NCI-H510A (cell line): ENCODE measurements around the gene UNC45A.
"Not testable (repeated sequence)": the region's sequence is repeated elsewhere in the genome, so short reads cannot be mapped to it uniquely, and the experiment has no call there.

Source experiments
- DNase-seq: peaks from one replicate; lab custom pipeline; 2025; lab: John Stamatoyannopoulos, UW

The UNC45A gene

GRCh38 chr15:90934949-90935751 is at the start of gene UNC45A:
Gene UNC45A, plus strand, starts transcription at chr15:90935285. Its CDS starts 40 bp downstream, at chr15:90935325.
- peak; percentile 87 for DNase-seq

GRCh38 chr15:90885432-90886290 is 49.4 kb upstream of the UNC45A start:
- no peak for DNase-seq

- no peak for DNase-seq
Measured at GRCh38 chr15:90886291-90886614, 48.8 kb upstream of the UNC45A start.

GRCh38 chr15:90887037-90887481 is 48.0 kb upstream of the UNC45A start:
- no peak for DNase-seq

GRCh38 chr15:90889313-90889730 is 45.8 kb upstream of the UNC45A start:
- DNase-seq, result no peak

- DNase-seq, result no peak
Measured at GRCh38 chr15:90889736-90890456, 45.2 kb upstream of the UNC45A start.

- no peak for DNase-seq
Measured at GRCh38 chr15:90890839-90891238, 44.2 kb upstream of the UNC45A start.

GRCh38 chr15:90891346-90891949 is 43.6 kb upstream of the UNC45A start:
- DNase-seq, result no peak

- no peak for DNase-seq
Measured at GRCh38 chr15:90892023-90892422, 43.1 kb upstream of the UNC45A start.

GRCh38 chr15:90892498-90893174 is 42.4 kb upstream of the UNC45A start:
- no peak for DNase-seq

GRCh38 chr15:90893175-90894090 is 41.7 kb upstream of the UNC45A start:
- DNase-seq, result no peak

- DNase-seq, result no peak
Measured at GRCh38 chr15:90895571-90896117, 39.4 kb upstream of the UNC45A start.

- DNase-seq, result not testable (repeated sequence)
Measured at GRCh38 chr15:90897131-90897655, 37.9 kb upstream of the UNC45A start.

GRCh38 chr15:90901175-90902039 is 33.7 kb upstream of the UNC45A start:
- DNase-seq, result no peak

- DNase-seq, result peak; percentile 84
Measured at GRCh38 chr15:90902040-90902839, 32.8 kb upstream of the UNC45A start.

GRCh38 chr15:90902840-90903732 is 32.0 kb upstream of the UNC45A start, which contains the start of gene MAN2A2:
Gene MAN2A2, plus strand, starts transcription at chr15:90903302. Its CDS starts 906 bp downstream, at chr15:90904208.
- DNase-seq, result peak; percentile 53
